Measurements from ENCODE around the gene CAMK2D. TPM values are rescaled to one million over a fixed set of nuclear protein-coding genes. Genes with fewer than 3 reads are reported as not detected.
A peak's percentile ranks its signal among the peaks of the same experiment; 100 is the strongest.

Gene CAMK2D
- total RNA-seq, 1 experiment from 2014 or later: 9.0 TPM

- H3K27me3 ChIP-seq (ENCODE audit: insufficient read depth, low read length): no peaks in the 10 kb centered on the region
- no peak overlapping the region for H3K9ac ChIP-seq (ENCODE audit: extremely low read depth, insufficient read length, low read length)
- DNase-seq: no peak
- no peaks in the 10 kb centered on the region for H3K36me3 Mint-ChIP-seq (ENCODE audit: insufficient read depth in 1 of 3, low read depth in 3 of 3)
- no peaks in the 10 kb centered on the region for H3K9me3 Mint-ChIP-seq
- no peak overlapping the region for H2BK20ac ChIP-seq (ENCODE audit: low read depth, low read length, poor library complexity, severe bottlenecking)
- no peak overlapping the region for H4K8ac ChIP-seq (replicated peaks; ENCODE audit: insufficient read length, low read depth, low read length)
- H3K4me3 Mint-ChIP-seq: no peak overlapping the region
- no peak overlapping the region for H3K18ac ChIP-seq (ENCODE audit: insufficient read length, low read depth, low read length)
- H3K4me1 ChIP-seq (ENCODE audit: insufficient read depth, low read length): peaks cover 1% of the 10 kb centered on the region
- H2BK120ac ChIP-seq (ENCODE audit: low read depth, low read length, poor library complexity, severe bottlenecking): no peak overlapping the region
- no CpG with 5 or more reads among the region's 8 CpGs for WGBS (ENCODE audit: extremely low coverage, insufficient read length, low lambda C conversion rate)
- no peak overlapping the region for H2BK12ac ChIP-seq (ENCODE audit: insufficient read length, low read depth, low read length)
- no peak overlapping the region for H3K4me2 ChIP-seq (ENCODE audit: insufficient read depth, insufficient read length, low read length)
- peak overlapping the region in 1 of 3 experiments; percentile 21; a peak in 2 of 7 replicates for H3K27ac Mint-ChIP-seq
- H3K23me2 ChIP-seq (ENCODE audit: insufficient read length, low read depth, low read length, poor library complexity, severe bottlenecking): no peaks in the 10 kb centered on the region
- H2BK15ac ChIP-seq (ENCODE audit: low read depth, low read length): no peak overlapping the region
- no peak overlapping the region for H3K56ac ChIP-seq (ENCODE audit: insufficient read length, low read depth, low read length)
- no peaks in the 10 kb centered on the region for H3K9me3 ChIP-seq (ENCODE audit: control insufficient read depth, low read depth, low read length)
- H3K4ac ChIP-seq (ENCODE audit: low read depth, low read length): no peak overlapping the region
- TF ChIP-seq CTCF (conservative IDR thresholded peaks at IDR 0.05): no peak
- no peak overlapping the region for H2AK5ac ChIP-seq (ENCODE audit: insufficient read length, low read length)
- no peaks in the 10 kb centered on the region for H4K20me1 ChIP-seq (ENCODE audit: control insufficient read depth, insufficient read depth, insufficient read length)
- no peaks in the 10 kb centered on the region for H3K27me3 Mint-ChIP-seq (ENCODE audit: low read depth)
- no peak overlapping the region for H2AFZ ChIP-seq (ENCODE audit: low read length)
- no peak overlapping the region for H4K91ac ChIP-seq (ENCODE audit: insufficient read length, low read depth, low read length)
- H2BK5ac ChIP-seq (ENCODE audit: insufficient read length, low read length): no peak overlapping the region
- H3K23ac ChIP-seq (ENCODE audit: insufficient read length, low read depth, low read length): no peak overlapping the region
- H3K27ac ChIP-seq (ENCODE audit: insufficient read length, low read depth, low read length): no peak overlapping the region
- no peaks in the 10 kb centered on the region for H3K79me2 ChIP-seq (ENCODE audit: insufficient read depth, low read length)
- H3K79me1 ChIP-seq (ENCODE audit: insufficient read depth, low read depth, low read length, poor library complexity, severe bottlenecking): no peaks in the 10 kb centered on the region
- no peak overlapping the region for H3K14ac ChIP-seq (ENCODE audit: insufficient read depth, low read length)
- no peak overlapping the region for H3T11ph ChIP-seq (ENCODE audit: low read length)
- H4K5ac ChIP-seq (ENCODE audit: insufficient read length, low read depth, low read length): no peak overlapping the region
- peaks cover 38 to 44% of the 10 kb centered on the region in 2 experiments for H3K4me1 Mint-ChIP-seq
These were observed 304.4 kb downstream of the CAMK2D start for GRCh38 chr4:113457121-113457520.
